Activated CD4-positive, alpha-beta T cell treated with anti-CD3 and anti-CD28 coated beads for 4 hours (primary cell): Measurements from ENCODE around the gene CDK11B.
A peak's percentile ranks its signal among the peaks of the same experiment; 100 is the strongest.
"Not testable (repeated sequence)": the region's sequence is repeated elsewhere in the genome, so short reads cannot be mapped to it uniquely, and the experiment has no call there.

ENCODE experiments used
- DNase-seq, 2 donors: peaks; one replicate each; pipeline ENCODE4 v3.0.0-alpha.2; 2020

The CDK11B gene

DNA sequence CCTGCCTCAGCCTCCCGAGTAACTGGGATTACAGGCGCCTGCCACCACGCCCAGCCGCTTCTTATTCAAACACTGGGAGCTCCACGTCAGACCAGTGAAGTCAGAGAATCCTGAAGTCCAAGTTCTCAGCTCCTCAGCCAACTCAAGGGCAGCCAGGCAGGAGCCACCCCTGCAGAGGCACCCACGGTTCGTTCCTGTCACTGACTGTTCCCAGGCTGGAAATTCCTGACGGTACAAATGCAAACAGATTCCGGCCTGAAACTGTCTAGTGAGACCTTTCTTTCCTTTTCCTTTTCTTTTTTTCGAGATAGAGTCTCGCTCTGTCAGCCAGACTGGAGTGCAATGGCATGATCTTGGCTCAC is 22.1 kb upstream of the CDK11B start:
- no peak for DNase-seq

DNA sequence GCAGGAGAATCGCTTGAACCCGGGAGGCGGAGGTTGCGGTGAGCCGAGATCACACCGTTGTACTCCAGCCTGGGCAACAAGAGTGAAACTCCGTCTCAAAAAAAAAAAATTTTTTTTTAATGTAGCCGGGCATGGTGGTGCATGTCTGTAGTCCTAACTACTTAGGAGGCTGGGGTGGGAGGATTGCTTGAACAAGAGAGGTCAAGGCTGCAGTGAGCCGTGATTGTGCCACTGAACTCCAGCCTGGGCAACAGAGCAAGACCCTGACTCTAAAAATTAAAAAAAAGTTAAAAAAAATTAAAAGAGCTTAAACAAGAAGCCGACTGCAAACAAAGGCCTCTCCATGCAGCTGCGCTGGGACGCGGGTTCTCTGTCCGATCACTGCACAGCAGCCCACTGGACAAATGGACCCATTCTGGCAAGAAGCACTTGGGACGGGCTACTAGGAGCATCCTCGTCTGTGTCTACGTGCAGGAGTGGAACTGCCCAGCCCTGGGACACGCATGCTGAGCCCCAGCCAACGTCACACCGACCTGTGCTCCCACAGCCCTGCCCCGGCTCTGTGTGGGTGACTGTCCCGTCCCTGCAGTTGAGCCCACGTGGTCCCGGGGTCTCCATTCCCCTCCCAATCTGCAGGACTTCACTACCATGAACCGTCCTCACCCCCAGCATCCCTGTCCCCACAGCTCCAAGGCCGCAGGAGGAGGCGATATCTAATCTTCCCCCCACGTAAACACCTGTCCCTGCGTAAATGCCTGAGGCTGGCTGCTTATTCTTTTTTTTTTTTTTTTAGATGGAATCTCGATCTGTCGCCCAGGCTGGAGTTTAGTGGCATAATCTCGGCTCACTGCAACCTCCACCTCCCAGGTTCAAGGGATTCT is 21.5 kb upstream of the CDK11B start:
- DNase-seq = no peak

DNA sequence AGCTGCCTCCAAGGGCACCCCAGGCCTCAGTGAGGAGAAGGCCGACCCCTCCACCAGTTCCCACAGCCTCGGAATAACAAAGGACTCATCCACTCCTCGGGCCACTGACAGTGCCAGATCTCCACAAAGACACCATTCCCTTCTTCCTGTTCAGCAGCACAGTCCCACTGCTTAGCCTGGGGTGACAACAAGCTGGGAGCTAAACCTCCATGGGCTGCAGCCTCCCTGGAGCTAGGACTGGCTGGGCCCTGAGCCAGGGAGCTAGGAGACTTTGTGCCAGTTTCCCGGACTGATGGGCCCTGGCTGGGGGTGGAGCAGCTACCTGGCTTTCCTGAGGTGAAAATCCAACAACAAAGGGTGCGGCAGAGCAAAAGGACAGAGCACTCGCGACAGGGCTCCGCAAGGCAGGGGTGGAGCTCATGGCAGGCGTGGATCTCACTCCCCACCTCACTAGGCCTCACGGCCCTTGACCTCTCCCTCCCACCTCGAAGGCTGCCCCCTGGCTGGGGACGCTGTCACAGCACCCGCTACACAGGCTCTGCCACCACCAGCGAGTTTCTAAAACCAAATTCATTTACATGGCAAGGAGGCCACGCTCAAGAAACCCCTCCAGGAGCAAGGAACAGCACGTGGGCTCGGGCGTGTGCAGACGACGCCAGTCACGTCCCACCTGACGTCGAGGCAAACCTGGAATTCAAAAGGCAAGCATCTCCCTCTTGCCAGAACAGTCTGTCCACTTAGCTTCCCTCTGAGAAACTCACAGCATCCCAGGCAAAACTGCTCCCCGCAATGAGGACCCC is 20.0 kb upstream of the CDK11B start:
- DNase-seq = no peak

DNA sequence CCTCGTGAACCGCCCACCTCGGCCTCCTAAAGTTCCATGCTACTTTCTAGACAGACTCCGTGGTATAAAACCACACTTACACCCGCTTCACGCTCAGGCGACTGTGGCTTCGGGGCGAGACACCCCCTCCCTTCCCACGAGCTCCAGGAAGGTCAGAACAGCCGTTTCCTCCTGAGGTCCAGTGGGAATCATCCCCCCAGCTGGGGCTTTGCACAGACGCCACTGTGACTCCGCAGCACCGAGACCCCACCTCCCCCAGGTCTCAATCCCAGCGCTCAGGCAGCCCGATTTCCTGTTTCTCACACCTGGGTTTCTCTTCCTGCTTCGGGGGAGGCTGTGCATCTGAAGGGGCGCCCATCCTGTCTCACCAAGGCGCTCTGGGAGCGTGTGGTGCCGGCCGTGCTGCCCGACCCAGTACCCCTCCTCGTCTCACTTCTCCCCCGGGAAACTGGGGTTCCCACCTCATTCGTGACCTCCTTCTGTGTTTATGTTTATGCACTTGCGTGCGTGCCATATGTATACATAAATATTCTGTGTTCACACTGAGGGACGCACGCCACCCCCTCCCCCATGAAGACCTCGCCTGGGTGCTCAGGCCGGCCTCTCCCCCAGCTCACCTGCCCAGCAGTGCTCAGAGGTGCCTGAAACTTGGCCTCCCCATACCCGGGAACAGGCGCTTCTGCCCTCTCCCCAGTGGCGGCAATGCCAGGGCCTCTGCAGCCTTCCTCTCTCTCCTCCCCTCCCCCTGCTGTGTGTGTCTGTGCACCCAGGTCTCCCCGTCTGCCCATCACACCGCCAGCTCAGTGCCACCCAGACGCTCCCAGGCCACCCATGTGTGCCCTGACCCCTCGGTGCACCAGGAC is 19.1 kb upstream of the CDK11B start:
- peak; percentile 26 to 53 for DNase-seq

DNA sequence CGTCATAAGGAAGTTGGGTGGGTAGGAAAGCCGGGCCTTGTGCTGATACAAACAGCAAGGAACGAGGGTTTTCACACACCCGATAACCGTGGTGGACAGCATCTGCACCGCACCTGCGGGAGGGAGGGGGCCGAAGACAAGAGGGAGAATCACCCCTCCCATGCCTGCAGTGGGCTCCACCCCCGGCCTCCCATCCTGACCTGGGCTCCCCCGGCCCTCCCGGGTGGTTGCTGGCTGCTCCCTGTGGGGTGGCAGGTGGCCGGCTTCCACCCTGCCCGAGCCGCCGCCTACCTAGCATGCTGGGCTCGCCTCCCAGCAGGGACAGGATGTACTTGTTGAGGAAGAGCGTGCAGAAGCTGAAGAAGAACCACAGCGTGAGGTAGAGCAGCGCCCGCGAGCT is 17.3 kb upstream of the CDK11B start:
- DNase-seq = not testable (repeated sequence)

DNA sequence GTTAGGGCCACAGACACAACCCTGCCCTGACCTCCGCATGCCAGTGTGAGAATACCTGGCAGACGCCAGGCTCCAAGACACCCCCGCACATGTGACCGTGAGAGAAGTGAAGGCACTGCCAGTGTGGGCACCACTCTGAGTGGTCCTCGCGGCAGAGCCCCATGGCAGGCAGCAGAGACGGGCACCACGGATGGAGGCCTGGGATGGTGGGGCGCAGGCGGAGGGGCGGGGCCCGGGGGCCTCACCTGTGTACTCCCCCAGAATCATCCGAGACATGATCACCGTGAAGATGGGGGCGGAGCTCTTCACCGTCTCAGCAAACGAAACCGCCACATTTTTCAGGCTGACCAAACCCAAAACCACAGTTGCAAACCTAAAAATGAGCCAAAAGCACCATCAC is 16.4 kb upstream of the CDK11B start:
- not testable (repeated sequence) for DNase-seq

DNA sequence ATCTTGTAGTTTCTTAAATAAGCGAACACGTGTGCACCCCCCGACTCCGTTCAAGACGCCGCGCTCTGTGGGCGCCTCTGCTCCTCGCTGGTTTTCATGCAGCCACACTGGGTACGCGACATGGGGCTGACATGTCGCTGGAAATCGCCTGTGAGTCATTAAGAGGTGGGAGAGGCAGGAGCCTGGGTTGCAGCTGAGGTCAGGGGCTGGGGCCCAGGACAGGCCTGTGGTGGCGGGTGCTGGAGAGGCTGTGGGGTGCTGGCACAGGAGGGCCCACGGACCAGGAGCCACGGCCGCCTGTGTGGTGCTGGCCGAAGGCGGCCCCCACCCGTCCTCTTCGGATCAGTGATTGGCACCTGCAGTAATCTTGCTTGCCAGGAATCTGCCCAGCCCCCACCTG is 16.0 kb upstream of the CDK11B start:
- not testable (repeated sequence) for DNase-seq

DNA sequence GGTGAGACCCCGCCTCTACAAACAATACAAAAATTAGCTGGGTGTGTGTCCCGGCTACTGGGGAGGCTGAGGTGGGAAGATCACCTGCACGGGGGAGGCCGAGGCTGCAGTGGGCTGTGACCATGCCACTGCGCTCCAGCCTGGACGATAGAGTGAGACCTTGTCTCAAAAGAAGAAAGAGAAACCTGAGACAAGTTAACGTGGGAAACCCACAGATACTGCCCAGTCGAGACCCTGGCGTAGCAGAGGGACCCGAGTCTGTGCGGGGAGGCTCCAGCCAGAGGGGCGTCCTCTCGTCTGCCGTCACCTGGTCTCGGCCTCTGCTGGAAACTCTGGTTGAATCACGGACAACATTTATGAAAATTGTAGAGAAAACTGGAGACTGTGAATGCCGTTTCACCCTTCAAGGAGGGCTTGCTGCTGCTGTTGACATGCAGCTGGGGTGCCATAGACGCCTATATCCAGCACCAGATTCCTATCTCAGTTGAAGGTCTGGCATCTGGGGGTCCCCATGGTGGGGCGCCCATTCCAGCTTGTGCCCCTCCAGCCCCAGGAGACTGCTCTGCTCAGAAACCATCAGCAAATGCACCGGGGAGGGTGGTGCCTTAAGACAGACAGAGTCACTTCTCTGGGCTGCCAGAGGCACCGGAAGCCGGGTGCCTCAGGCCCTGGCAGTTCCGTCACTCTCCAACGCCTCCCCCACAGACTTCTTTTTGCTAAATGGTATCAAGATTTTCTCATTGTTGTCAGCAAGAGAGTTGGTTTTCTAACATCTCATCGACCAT is 13.6 kb upstream of the CDK11B start:
- DNase-seq = no peak

DNA sequence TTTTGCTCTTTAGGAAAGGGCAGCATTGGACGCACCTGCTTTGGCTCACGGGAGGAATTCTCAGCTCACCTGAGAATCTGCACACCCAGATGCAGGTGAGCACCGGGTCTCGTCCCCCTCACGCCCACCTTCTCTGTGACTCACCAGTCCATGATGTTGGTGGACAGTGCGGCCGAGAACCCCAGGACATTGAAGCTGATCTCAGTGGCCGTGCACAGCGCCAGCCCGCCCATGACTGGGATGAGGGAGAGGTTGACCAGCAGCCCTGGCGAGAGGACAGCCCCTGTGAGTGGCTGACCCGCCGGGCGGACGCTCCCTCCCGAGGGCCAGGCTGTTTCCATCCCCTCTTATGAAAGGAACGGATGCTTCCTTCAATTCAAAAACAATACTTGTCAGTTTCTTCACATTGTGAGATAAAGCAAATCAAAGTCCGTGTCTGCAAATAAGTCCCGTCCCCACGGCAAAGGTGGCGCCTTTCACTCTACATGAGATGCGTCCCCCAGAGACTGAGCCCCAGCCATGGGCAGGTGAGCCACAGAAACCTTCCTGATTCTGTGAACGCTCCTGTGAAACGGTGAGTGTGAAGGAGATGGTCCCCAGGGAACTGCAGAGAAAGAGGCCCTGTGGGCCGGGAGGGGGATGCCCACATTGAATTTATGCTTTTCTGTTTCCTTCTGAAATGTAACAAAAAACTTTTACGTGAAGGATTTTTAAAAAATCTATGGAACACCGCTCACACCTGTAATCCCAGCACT is 12.7 kb upstream of the CDK11B start:
- no peak for DNase-seq

DNA sequence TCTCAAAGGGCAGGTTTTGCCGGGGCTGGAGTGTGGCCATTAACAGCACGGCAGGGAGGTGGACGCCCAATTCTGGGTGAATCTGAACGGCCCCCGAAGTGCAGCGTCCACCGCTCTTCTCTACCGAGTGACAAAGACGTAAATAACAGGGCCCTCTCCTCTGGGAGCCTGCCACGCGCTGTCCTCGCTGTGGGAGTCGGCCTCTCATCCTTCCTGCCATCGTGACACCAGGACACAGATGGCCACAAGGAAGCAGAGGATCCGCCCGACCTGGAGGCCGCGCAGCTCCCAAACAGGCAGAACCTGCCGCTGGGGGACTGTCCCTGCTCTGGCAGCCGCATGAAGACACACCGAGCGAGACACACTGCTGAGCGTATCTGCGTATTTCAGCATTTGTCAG is 12.1 kb upstream of the CDK11B start:
- no peak for DNase-seq

DNA sequence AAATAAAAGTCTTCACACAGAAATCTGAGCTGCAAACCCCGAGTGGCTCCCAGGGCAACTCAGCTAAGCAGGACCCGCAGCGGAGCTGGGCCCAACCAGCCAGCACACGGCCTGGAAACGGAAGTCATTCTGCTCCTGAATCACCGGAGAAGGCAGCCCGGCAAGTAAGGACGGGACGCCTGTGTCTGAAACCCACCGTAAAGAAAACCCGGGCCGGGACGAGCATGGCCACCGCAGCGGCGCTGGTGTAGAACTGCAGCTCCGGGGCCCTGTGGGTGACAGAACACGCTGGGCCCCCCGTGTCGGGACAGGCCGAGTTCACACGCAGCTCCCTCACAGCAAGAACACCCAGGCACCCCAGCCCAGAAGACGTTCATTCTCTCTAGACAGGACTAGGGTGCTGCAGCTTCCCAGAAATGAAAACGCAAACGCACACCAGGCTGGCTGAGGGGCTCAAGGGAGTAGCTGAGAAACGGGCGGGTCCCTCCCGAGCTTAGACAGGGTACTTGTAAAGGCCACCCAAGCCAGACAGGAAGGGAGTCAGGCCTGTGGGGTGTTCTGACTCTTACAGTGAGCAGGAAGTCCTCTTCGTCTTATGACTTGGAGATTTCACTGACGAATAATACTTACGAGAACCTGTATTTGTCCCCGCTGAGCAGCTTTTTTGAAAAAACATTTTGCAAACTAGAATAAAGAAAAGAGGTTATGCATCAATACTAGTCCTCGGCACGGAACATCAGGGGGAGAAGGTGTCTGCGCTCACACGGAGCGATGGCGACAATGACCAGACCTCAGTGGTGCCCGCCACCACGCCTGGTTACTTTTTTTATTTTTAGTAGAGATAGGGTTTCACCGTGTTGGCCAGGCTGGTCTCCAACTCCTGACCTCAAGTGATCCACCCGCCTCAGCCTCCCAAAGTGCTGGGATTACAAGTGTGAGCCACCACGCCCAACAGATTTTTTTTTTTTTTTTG is 10.9 kb upstream of the CDK11B start:
- no peak for DNase-seq

DNA sequence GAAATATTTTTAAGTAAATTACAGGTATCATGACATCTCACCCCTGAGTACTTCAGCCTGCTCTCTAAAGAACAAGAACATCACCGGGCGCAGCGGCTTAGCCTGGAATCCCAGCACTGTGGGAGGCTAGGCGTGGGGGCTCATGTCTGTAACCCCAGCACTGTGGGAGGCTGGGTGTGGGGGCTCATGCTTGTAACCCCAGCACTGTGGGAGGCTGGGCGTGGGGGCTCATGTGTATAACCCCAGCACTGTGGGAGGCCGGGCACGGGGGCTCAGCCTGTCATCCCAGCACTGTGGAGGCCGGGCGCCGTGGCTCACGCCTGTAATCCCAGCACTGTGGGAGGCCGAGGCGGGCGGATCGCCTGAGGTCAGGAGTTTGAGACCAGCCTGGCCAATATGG is 7.7 kb upstream of the CDK11B start:
- no peak for DNase-seq

DNA sequence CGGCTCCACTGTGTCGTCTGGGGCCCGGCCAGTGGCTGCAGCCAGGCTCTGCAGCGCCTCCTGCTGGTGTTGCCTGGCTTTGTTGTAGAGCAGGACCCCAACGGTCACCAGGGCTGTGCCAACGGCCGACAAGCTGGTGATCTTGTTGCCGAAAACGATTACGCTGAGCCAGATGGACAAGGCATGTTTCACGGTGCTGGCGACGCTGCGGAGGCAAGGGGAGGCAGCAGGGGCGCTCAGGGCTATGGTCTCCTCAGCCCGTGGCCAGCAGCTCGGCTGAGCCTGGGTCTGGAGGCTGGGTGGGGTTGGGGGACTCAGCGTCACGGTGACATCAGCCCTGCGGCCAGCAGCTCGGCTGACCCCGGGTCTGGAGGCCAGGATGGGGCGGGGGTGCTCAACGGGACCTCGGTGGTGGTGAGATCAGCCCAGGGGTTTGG is 7.0 kb upstream of the CDK11B start:
- no peak for DNase-seq

DNA sequence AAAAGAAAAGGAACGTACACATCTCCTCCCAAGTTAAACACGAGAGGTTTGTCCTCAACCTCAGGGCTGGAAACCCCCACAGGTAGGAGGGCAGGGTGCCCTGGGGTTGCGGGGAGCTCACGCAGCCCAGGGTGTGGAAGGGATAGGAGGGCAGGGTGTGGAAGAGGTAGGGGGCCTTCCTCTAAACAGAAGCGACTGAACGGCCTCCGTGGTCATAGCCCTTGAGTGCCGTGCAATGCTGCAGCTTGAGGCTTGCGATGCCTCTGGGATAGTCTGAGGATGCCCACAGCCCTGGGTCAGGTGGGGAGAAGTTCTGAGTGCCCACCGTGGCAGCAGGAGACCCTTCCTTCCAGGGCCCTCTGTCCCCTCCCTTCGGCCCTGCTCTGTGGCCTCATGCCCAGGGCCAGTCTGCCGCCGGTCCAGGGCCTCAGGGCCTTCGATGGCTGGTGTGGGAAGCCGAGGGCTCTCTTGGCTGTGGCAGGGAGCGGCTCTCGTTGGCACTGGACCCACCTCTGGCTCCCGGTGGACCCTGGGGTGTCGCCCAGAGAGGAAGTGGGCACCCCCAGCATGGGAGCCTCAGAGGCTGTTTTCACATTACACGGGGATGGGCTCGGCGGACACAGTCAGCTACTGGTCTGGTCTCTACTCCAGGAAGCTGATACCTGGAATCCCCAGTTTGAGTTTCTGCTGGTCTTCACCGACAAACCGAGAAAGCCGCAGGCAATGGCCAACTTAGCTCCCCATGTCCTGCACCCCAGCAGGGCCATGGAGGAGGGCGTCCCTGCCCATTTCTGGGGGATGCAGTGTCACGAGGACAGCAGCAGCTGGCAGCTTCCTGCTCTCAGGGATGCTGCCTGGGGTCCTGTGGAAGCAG is 6.4 kb upstream of the CDK11B start:
- no peak for DNase-seq

DNA sequence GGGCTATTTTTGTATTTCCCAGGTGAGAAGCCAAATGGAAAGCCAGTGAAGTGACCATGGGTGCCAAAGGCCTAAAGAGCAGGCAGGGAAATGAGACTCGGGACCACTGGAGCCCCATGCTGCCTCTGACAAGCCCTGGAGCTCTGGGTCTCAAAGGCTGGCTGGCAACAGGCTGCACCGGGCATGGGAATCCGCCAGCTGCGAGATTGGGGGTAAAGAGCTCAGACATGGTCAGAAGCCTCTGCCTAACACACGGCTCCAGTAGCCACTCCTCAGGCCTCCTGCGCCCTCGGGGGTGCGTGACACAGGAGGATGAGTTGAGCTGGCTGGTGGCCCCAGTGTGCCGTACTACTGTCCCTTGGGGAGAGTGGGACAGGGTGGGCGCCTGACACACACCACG is 5.5 kb upstream of the CDK11B start:
- not testable (repeated sequence) for DNase-seq

DNA sequence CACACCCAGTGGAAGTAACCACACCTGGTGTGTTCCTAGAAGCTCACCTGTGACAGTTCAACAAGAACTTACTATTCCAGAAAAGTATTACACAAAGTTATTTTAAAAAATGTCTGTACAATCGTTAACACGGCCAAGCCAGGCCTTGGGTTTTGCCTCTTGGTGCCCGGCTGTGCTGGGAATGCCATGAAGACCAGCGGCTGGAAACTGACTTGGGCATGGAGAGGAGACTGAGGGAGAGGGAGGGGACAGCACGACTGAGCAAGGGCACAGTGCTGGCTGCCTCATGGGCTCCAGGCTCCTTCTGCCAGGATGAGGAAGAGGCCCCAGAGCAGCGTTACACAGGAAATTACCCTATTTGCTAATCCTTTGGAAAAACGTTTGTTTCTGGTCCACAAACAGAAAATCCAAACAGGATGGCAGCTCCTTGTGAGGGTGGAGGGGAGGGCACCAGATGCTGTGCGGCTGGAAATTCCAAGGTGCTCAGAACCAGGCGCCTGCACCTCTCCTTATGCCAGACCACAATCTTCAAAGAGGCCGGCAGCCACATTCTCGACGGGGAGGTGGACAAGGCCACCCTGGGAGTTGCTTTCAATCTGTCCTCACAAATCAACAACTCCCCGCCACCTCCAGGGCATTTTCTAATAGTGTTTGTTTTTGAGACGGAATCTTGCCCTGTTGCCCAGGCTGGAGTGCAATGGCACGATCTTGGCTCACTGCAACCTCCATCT is 4.2 kb upstream of the CDK11B start:
- DNase-seq = not testable (repeated sequence)

DNA sequence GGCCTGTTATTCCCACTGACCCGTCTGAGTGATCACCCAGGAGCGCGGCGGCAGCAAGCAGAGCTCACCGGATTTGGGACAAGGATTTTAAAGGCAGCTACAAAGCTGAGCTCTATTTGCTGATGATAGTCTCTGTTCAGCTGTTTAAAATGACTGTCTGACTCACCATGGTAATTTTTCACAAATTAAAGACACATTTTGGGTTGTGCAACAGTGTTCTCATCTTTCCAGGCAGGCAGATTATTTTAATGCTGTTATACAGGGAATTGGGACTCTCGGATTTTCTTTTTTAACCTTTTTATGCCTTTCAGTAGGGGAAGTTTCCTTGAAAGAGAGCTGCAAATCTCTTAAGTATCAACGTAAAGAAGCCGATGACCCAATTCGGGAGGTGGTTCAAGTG is 3.6 kb upstream of the CDK11B start:
- not testable (repeated sequence) for DNase-seq

DNA sequence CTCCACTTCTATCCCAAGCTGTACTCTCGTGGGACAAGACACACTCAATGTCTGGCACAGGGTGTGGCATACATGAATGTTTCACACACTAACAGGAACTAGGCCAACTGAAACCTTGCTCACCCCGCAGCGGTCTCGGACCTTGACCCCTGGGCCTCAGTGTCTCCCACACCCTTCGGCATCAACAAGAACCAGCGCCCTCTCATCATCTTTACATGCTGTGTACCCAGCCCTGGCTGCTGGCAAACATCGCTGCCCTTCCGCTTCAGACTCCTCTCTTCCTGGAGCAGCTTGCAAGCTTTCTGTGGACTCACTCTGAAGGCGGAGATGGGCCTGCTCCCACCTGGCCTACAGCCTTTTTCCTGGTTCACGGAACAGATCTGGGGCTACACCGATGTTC is 10.5 kb downstream of the CDK11B start:
- not testable (repeated sequence) for DNase-seq
